Peyer's patch (tissue), 4 donors: ENCODE results near the gene PCDHGA6.

Experiments
- POLR2A ChIP-seq, 2 donors: fragments of 450-650 bp; IDR thresholded peaks; one replicate each; pipeline ENCODE4 v1.5.1; 2017; ENCODE audit warnings: antibody characterized with exemption in 2 of 2, mild to moderate bottlenecking in 2 of 2, moderate library complexity in 2 of 2
- TF ChIP-seq, protein P1 (sequence below), 6 experiments: fragments of 450-650 bp in 4 of 6; fragments of 200-600 bp in 2 of 6; sonication (generic) in 1 of 6; IDR thresholded peaks; one replicate each; pipeline ENCODE4 v1.5.1; 2017 to 2019; ENCODE audit warnings: antibody characterized with exemption in 6 of 6, mild to moderate bottlenecking in 3 of 6, moderate library complexity in 1 of 6

DNA sequence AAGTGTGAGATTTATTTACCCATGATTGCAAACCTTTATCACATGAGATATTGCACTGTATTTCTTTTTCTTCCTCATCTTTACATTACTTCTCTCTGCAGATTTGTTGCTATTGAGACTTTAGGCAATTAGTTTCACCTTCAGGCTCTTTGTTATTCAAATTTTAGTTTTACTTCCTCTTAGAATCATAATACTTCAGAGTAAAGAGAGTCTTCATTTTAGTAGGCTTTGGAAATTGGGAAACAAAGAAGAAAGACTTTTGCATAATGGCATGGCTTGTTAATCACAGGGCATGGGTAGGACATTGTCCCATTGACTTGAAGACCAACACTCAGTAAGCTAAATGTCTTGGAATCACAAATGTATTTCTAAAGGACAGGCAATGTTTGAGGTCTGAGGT is 11.0 kb upstream of the PCDHGA6 start:
- TF ChIP-seq, protein P1, sequence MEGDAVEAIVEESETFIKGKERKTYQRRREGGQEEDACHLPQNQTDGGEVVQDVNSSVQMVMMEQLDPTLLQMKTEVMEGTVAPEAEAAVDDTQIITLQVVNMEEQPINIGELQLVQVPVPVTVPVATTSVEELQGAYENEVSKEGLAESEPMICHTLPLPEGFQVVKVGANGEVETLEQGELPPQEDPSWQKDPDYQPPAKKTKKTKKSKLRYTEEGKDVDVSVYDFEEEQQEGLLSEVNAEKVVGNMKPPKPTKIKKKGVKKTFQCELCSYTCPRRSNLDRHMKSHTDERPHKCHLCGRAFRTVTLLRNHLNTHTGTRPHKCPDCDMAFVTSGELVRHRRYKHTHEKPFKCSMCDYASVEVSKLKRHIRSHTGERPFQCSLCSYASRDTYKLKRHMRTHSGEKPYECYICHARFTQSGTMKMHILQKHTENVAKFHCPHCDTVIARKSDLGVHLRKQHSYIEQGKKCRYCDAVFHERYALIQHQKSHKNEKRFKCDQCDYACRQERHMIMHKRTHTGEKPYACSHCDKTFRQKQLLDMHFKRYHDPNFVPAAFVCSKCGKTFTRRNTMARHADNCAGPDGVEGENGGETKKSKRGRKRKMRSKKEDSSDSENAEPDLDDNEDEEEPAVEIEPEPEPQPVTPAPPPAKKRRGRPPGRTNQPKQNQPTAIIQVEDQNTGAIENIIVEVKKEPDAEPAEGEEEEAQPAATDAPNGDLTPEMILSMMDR (IDR thresholded peaks at IDR 0.05) = no peak
- no peak for TF ChIP-seq POLR2A (IDR thresholded peaks at IDR 0.05)
